GM12878 (cell line): ENCODE measurements around the gene FBXW12. TPM values are rescaled to one million over a fixed set of nuclear protein-coding genes. Genes with fewer than 3 reads are reported as not detected.

Source experiments
- ATAC-seq: fragments of 200-7000 bp; cut with Tn5 transposase; 3 replicates; pipeline ENCODE4 v1.9.1; 2020; ENCODE audit warnings: mild to moderate bottlenecking, moderate library complexity
- BruUV-seq: library from RNA; stranded (reverse); fragments of 400-500 nt; replicated peaks from 2 replicates; lab custom pipeline; 2021; lab: Mats Ljungman, UMichigan
- CTCF ChIA-PET: fragments of 300-600 bp; sonication (Branson Sonifier 250); formaldehyde crosslinking; extraction: SDS; loops from one replicate; lab custom pipeline; 2021; ENCODE audit warnings: inconsistent platforms; lab: Yijun Ruan, JAX
- POLR2A ChIA-PET: fragments of 350-600 bp; formaldehyde crosslinking; extraction: SDS; loops from one replicate; lab custom pipeline; 2021; ENCODE audit warnings: inconsistent platforms; lab: Charles Lee
- RAD21 ChIA-PET: fragments of 300-600 bp; sonication (Branson Sonifier 250); formaldehyde crosslinking; loops from one replicate; lab custom pipeline; 2023; ENCODE audit warnings: antibody characterized with exemption; ENCODE audit not compliant: unreplicated experiment; lab: Charles Lee
- SMC1A ChIA-PET: fragments of 300-600 bp; sonication (Branson Sonifier 250); formaldehyde crosslinking; loops from one replicate; lab custom pipeline; 2023; ENCODE audit not compliant: unreplicated experiment, uncharacterized antibody; lab: Charles Lee
- DNase-seq: peaks from one replicate; pipeline ENCODE4 v3.0.0-alpha.2; 2011; ENCODE audit warnings: low read depth, low spot score
- FAIRE-seq: peaks from 3 replicates; lab custom pipeline; 2011; peaks lifted over from hg19 to GRCh38; lab: Jason Lieb, UNC
- H2AFZ ChIP-seq: 2 replicates; pipeline ENCODE4 v1.6.0; 2011; ENCODE audit warnings: low read depth, low read length, control low read depth; ENCODE audit not compliant: control insufficient read depth
- H3K27ac ChIP-seq: 2 replicates; pipeline ENCODE4 v1.5.1; 2011; ENCODE audit warnings: control low read depth; ENCODE audit not compliant: control insufficient read depth, insufficient read depth
- H3K27me3 ChIP-seq, 2 experiments: replicated peaks in 1 of 2; 2 replicates each; pipeline versions ENCODE4 v1.6.0 to v1.6.1; 2011; ENCODE audit warnings: low read length in 1 of 2; ENCODE audit not compliant: control insufficient read depth in 2 of 2, insufficient read depth in 2 of 2
- H3K36me3 ChIP-seq, 2 experiments: 2 replicates each; pipeline ENCODE4 v1.5.1; 2011; ENCODE audit warnings: low read length in 1 of 2; ENCODE audit not compliant: control insufficient read depth in 2 of 2, insufficient read depth in 2 of 2
- H3K4me1 ChIP-seq: 2 replicates; pipeline ENCODE4 v1.6.1; 2011; ENCODE audit warnings: mild to moderate bottlenecking, low read length, moderate library complexity, mixed read lengths; ENCODE audit not compliant: control insufficient read depth, insufficient read depth
- H3K4me2 ChIP-seq: 2 replicates; pipeline ENCODE4 v1.6.0; 2011; ENCODE audit warnings: control low read depth; ENCODE audit not compliant: control insufficient read depth, insufficient read depth
- H3K4me3 ChIP-seq: fragments of 200-600 bp; sonication (generic); 2 replicates; pipeline ENCODE4 v1.5.1; 2016
- H3K79me2 ChIP-seq: 2 replicates; pipeline ENCODE4 v1.6.0; 2011; ENCODE audit warnings: low read length; ENCODE audit not compliant: control insufficient read depth, insufficient read depth
- H3K9ac ChIP-seq: 2 replicates; pipeline ENCODE4 v1.8.0; 2011; ENCODE audit warnings: low read length, control low read depth, mixed read lengths; ENCODE audit not compliant: control insufficient read depth, insufficient read depth
- H3K9me3 ChIP-seq: replicated peaks from 3 replicates; pipeline ENCODE4 v1.5.1; 2011; ENCODE audit warnings: mild to moderate bottlenecking, low read length; ENCODE audit not compliant: control insufficient read depth, insufficient read depth
- H4K20me1 ChIP-seq: 2 replicates; pipeline ENCODE4 v1.6.0; 2011; ENCODE audit not compliant: control insufficient read depth, insufficient read depth
- BCL11A ChIP-seq: IDR thresholded peaks from 2 replicates; pipeline ENCODE4 v1.6.1; 2011; ENCODE audit warnings: low read depth, low read length
- CREB1 ChIP-seq: IDR thresholded peaks from 2 replicates; pipeline ENCODE4 v1.6.1; 2012; ENCODE audit warnings: low read depth, mild to moderate bottlenecking, inconsistent platforms
- CREM ChIP-seq: IDR thresholded peaks from 2 replicates; pipeline ENCODE4 v1.6.1; 2014; ENCODE audit warnings: antibody characterized with exemption, low read depth
- ETV6 ChIP-seq, 2 experiments: fragments of 450-650 bp in 1 of 2; IDR thresholded peaks in 1 of 2; conservative IDR thresholded peaks in 1 of 2; 2 replicates each; pipeline ENCODE4 v1.6.1; 2014; ENCODE audit warnings: antibody characterized with exemption in 1 of 2, borderline replicate concordance in 1 of 2, low read depth in 1 of 2, mild to moderate bottlenecking in 1 of 2, moderate library complexity in 1 of 2
- FOS ChIP-seq: IDR thresholded peaks from 3 replicates; pipeline ENCODE4 v1.6.1; 2011; ENCODE audit warnings: borderline replicate concordance; ENCODE audit not compliant: insufficient read length; ENCODE audit errors: extremely low read depth
- FOXK2 ChIP-seq: fragments of 450-650 bp; IDR thresholded peaks from 2 replicates; pipeline ENCODE4 v1.6.1; 2017; ENCODE audit warnings: mild to moderate bottlenecking, moderate library complexity
- HDAC2 ChIP-seq: fragments of 200-600 bp; sonication (generic); IDR thresholded peaks from 2 replicates; pipeline ENCODE4 v1.6.1; 2017
- JUND ChIP-seq: IDR thresholded peaks from 2 replicates; pipeline ENCODE4 v1.6.1; 2012; ENCODE audit warnings: low read depth, mild to moderate bottlenecking, low read length, improper control_type of control experiment, moderate library complexity
- NFIC ChIP-seq: IDR thresholded peaks from 2 replicates; pipeline ENCODE4 v1.6.1; 2012; ENCODE audit warnings: low read depth, mild to moderate bottlenecking, inconsistent platforms, low read length, moderate library complexity
- NFXL1 ChIP-seq: fragments of 450-650 bp; IDR thresholded peaks from 2 replicates; pipeline ENCODE4 v1.6.1; 2017; ENCODE audit warnings: antibody characterized with exemption, mild to moderate bottlenecking, borderline replicate concordance
- RBBP5 ChIP-seq: fragments of 200-600 bp; sonication (generic); conservative IDR thresholded peaks from 2 replicates; pipeline ENCODE4 v1.6.1; 2016
- SIX5 ChIP-seq: IDR thresholded peaks from 2 replicates; pipeline ENCODE4 v1.6.1; 2011; ENCODE audit warnings: mild to moderate bottlenecking, low read depth, low read length, moderate library complexity; ENCODE audit not compliant: severe bottlenecking
- STAT1 ChIP-seq: fragments of 450-650 bp; conservative IDR thresholded peaks from 2 replicates; pipeline ENCODE4 v1.6.1; 2014; ENCODE audit warnings: antibody characterized with exemption, mild to moderate bottlenecking
- TBL1XR1 ChIP-seq: IDR thresholded peaks from 2 replicates; pipeline ENCODE4 v1.6.1; 2012; ENCODE audit warnings: low read depth, low read length, improper control_type of control experiment
- TCF3 ChIP-seq: IDR thresholded peaks from 2 replicates; pipeline ENCODE4 v1.6.1; 2012; ENCODE audit warnings: low read depth, mild to moderate bottlenecking, low read length, borderline replicate concordance; ENCODE audit not compliant: insufficient read depth
- WGBS: methylation state at CpG from one replicate; pipeline ENCODE4 v1.1.6; 2016; ENCODE audit warnings: low lambda C conversion rate; ENCODE audit not compliant: insufficient replicate concordance, insufficient coverage; ENCODE audit errors: missing lambda C conversion rate; 5-methylcytosine and 5-hydroxymethylcytosine counted together
- in situ Hi-C: fragments of 300-500 bp; cut with MboI; formaldehyde crosslinking; loops from 9 replicates; pipeline ENCODE4 v1.14.3; 2018; ENCODE audit warnings: mixed read lengths
- intact Hi-C: fragments of 100-400 bp; cut with micrococcal nuclease; formaldehyde crosslinking; loops from one replicate; pipeline ENCODE4 v1.14.2; 2022; ENCODE audit not compliant: unreplicated experiment
- polyA plus RNA-seq, 11 experiments: library from polyadenylated mRNA; depleted of rRNA in 4 of 11; unstranded in 6 of 11; stranded (reverse) in 5 of 11; fragments of >200 nt; fragmentation: Nextera tagmentation in 4 of 11; fragmentation: Illumina TruSeq in 1 of 11; extraction: Ambion mirVana in 4 of 11; extraction: Trizol in 1 of 11; gene quantifications; 1 replicate in 1 of 11; 2 replicates in 10 of 11; pipeline versions ENCODE4 v1.2.1 to v1.2.3, GENCODE V29; 2011 to 2016; ENCODE audit warnings: inconsistent platforms in 2 of 11, missing spikeins in 2 of 11, low read depth in 1 of 11
- total RNA-seq, 4 experiments: library from RNA; depleted of rRNA in 3 of 4; stranded (reverse); fragments of >200 nt in 3 of 4; fragmentation: Illumina TruSeq in 1 of 4; extraction: Trizol in 1 of 4; gene quantifications; 2 replicates each; pipeline versions ENCODE4 v1.2.1 to v1.2.3, GENCODE V29; 2013 to 2021
- TF ChIP-seq, protein P1 (sequence below): IDR thresholded peaks from 2 replicates; pipeline ENCODE4 v1.6.1; 2012; ENCODE audit warnings: low read depth, low read length, improper control_type of control experiment
- TF ChIP-seq, protein P2 (sequence below): fragments of 450-650 bp; IDR thresholded peaks from 2 replicates; pipeline ENCODE4 v1.6.1; 2016; ENCODE audit warnings: mild to moderate bottlenecking

FBXW12 gene
- total and polyA plus RNA-seq, 10 of the 15 experiments (the other 5 are each of a cell fraction or from before 2014, with no cell fraction given): 0.04 to 0.18 (median 0.12) TPM; not detected in 4

DNA sequence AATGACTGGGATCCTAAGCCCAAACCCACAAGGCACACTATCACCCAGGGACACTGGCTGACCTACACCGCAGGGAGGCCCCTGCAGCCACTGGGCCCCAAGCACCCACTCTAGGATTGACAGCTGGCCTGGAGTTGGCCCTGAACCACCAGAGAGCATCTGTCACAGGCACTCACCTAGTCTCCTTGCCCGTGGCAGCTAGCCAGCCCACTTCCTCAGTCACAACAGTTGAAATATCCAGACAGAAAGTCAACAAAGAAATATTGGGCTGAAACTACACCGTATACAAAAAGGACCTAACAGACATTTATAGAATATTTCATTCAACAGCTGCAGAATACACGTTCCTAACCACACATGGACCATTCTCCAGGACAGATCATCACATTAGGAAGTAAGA, 33.4 kb upstream of the FBXW12 start:
- WGBS: 35% methylated on average over 4 of the region's 4 CpGs
- no TSS peak for BruUV-seq

More for the DNA sequence above, 33.4 kb upstream of the FBXW12 start:
- CTCF ChIA-PET: interaction anchor here (1.7 kb wide), 1 partner anchor 8 kb away, joined by 3 read pairs; no protein-coding TSS in a partner anchor
- Histone ChIP-seq H3K9ac (no peak overlapping the region), H3K27ac (no peak overlapping the region), H3K27me3 (no peaks in the 10 kb centered on the region), H3K4me2 (no peak overlapping the region), H3K9me3 (no peaks in the 10 kb centered on the region), H3K79me2 (no peaks in the 10 kb centered on the region), H4K20me1 (no peaks in the 10 kb centered on the region)
- in situ Hi-C loops: no loop called here
- ATAC-seq (no peak), DNase-seq (no peak)
- SMC1A ChIA-PET: interaction anchor here (1.4 kb wide), 1 partner anchor 10 kb away, joined by 3 read pairs; no protein-coding TSS in a partner anchor
- no peak for TF ChIP-seq FOS
- TF ChIP-seq NFIC: no peak
- TF ChIP-seq TCF3: no peak
- no peak for TF ChIP-seq CREB1
- no peak for TF ChIP-seq TBL1XR1
- TF ChIP-seq NFXL1: no peak
- TF ChIP-seq FOXK2: no peak
- no peak for TF ChIP-seq CREM
- no peak for TF ChIP-seq HDAC2
- TF ChIP-seq, protein P1, sequence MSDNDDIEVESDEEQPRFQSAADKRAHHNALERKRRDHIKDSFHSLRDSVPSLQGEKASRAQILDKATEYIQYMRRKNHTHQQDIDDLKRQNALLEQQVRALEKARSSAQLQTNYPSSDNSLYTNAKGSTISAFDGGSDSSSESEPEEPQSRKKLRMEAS: no peak
- TF ChIP-seq, protein P2, sequence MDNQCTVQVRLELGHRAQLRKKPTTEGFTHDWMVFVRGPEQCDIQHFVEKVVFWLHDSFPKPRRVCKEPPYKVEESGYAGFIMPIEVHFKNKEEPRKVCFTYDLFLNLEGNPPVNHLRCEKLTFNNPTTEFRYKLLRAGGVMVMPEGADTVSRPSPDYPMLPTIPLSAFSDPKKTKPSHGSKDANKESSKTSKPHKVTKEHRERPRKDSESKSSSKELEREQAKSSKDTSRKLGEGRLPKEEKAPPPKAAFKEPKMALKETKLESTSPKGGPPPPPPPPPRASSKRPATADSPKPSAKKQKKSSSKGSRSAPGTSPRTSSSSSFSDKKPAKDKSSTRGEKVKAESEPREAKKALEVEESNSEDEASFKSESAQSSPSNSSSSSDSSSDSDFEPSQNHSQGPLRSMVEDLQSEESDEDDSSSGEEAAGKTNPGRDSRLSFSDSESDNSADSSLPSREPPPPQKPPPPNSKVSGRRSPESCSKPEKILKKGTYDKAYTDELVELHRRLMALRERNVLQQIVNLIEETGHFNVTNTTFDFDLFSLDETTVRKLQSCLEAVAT: no peak
- no peak for TF ChIP-seq RBBP5
- no peak for TF ChIP-seq JUND
- TF ChIP-seq BCL11A: no peak
- no peak for TF ChIP-seq STAT1
- TF ChIP-seq ETV6 (conservative IDR thresholded peaks at IDR 0.05 in 1 of 2, IDR thresholded peaks at IDR 0.05 in 1 of 2; ENCODE audit: borderline replicate concordance in 1 of 2, low read depth in 1 of 2): no peak
- TF ChIP-seq SIX5: no peak
- TF ChIP-seq, all 136 proteins: peak for 0
- no peak overlapping the region for H2AFZ ChIP-seq
- FAIRE-seq: no peak
- H3K4me1 ChIP-seq: 0 out of 2 replicates have a peak, but pooled peaks cover under 1% of the 10 kb centered on the region
- H3K4me3 ChIP-seq: no peak overlapping the region
- POLR2A ChIA-PET: no interaction called here
- H3K36me3 ChIP-seq: no peaks in the 10 kb centered on the region
- intact Hi-C loops: no loop called here
- RAD21 ChIA-PET: no interaction called here
